NCI-H1048 (cell line): ENCODE measurements around the gene IPPK.

Source experiments
- DNase-seq: peaks from one replicate; lab custom pipeline; 2025; lab: John Stamatoyannopoulos, UW

Gene IPPK

GRCh38 chr9:92614763-92615461, 55.0 kb downstream of the IPPK start:
- no peak for DNase-seq

- no peak for DNase-seq
Observed at GRCh38 chr9:92614123-92614510, 55.8 kb downstream of the IPPK start.

DNA sequence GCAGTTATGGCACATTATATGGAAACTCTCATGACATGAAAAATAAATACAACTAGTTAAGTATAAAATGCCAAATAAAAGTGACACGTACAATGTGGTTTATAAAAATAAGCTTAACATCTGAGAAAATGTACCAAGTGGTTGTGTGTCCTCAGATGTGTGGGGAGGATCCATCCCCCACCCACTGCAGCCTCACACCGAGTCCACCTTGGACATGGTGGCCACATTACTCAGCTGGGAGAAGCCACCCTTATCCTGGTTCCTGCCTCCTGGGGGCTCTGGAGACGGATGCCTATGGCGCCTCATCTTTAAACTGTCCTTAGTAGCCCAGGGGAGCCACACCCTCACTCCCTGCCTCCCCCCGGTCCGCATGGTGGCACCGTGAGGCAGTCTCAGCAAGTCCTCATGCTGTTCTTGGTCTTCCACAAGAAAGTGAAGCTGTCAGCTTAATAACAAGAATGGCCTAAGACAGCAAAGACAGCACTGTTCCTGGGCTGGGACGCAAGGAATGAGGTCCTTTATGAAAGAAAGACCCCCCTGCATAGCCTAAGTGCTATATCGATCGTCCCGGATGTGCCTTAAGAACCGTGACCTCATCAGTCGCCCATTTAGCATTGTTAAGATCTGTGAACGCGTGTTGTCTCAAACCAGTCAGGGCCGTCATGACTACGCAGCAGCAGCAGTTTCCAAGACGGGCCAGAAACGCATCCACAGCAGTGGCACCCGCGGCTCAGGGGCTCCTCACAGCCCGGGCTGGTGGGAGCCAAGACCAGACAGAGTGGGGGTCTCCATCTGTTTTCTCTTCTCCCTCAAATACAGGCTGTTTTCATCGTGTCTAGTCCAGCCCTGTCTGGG, 56.4 kb downstream of the IPPK start:
- DNase-seq = no peak

GRCh38 chr9:92612816-92613215, 57.1 kb downstream of the IPPK start:
- no peak for DNase-seq

DNA sequence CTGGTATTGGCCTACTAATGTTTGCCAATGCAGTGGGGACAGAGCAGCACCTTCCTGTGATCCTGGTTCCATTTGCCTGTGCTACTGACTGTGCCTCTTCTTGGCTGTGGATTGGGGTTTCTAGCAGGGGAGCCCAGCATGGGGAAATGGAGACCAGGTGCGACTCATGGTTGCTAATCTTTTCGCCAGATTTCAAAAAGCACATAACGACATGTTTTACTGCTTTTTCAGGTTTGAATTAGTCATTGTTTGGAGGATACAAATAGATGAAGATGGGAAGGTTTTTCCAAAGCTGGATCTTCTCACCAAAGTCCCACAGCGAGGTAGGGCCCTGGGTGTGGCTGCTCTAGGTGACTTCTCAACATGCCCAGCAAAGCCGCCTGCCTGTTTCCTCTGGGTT, 57.6 kb downstream of the IPPK start:
- no peak for DNase-seq

- no peak for DNase-seq
Observed at GRCh38 chr9:92611621-92612285, 58.2 kb downstream of the IPPK start.

- DNase-seq = no peak
Observed at GRCh38 chr9:92610470-92611420, 59.2 kb downstream of the IPPK start.

- DNase-seq = no peak
Observed at GRCh38 chr9:92608909-92609445, 61.0 kb downstream of the IPPK start.

GRCh38 chr9:92608241-92608908, 61.6 kb downstream of the IPPK start:
- no peak for DNase-seq

DNA sequence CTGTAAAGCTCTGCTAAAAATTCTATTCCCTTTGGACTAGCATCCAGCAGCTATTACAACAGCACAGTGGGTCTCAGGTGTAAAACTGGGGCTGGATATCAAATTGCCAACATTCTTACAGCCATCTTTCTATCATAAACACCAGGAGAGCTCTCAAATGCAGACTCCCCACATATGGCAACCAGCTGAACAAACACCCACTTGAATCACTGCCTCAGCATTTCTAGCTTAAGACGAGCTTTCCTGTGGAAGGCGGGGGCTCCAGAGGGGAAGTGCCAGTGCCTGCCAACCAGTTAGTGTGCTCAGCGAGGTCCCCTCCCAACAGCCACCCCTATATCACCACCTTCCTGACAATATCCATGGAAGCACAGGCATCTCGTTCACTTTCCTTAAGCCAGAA, 62.2 kb downstream of the IPPK start:
- DNase-seq = no peak

DNA sequence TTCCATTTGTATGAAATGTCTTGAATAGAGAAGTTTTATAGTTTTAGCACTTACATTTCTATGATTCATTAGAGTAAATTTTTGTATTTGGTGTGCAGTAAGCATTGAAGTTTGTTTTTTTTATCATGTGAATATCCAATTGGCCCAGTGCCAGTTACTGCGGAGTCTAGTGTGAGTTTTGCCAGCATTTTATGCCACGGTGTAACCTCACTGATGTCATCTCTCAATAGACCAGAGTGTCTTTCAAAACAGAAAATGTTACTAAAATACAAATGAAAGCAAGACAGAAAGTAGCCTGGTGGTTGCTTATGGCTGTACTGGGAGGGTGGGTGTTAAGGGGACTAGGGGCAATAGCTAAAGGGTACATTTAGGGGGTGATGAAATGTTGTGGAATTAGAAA, 62.8 kb downstream of the IPPK start:
- DNase-seq = no peak

GRCh38 chr9:92605224-92605623, 64.7 kb downstream of the IPPK start:
- DNase-seq = no peak

DNA sequence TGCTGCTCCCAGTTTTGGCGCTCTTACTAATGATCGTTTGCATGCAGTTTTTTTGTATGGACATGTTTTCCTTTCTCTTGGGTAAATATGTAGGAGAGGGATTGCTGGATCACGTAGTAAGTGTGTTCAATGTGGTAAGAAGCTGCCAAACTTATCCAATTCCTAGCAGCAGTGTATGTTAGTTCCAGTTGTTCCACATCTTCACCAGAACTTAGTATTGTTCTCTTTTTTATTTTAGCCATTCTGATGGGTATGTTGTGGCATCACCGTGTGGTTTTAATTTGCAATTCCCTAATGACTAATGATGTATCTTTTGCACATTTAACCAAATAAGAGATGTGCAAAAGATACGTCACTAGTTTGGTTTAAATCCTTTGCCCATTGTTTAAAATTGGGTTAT, 65.9 kb downstream of the IPPK start:
- DNase-seq = no peak

GRCh38 chr9:92603100-92603499, 66.8 kb downstream of the IPPK start:
- DNase-seq = no peak

- DNase-seq = no peak
Observed at GRCh38 chr9:92602413-92602812, 67.5 kb downstream of the IPPK start.

DNA sequence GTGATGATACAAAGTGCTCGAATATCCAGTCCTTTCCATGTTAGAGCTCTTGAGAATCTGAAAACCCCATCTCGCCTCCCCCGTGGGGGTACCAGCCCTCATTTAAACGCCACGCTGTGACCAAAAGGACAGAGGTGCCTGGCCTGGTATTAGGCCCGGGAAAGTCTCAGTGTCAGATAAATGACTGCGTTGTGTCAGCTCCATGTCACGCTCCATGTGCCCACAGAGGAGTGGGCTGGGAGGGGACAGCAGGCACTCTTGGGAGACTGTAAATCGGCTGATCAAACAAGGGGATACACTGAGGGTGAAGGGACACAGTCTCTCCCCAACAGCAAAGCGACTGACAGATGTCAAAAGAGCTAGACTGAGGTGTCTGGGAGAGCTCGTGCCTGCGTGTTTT, 68.5 kb downstream of the IPPK start:
- no peak for DNase-seq

DNA sequence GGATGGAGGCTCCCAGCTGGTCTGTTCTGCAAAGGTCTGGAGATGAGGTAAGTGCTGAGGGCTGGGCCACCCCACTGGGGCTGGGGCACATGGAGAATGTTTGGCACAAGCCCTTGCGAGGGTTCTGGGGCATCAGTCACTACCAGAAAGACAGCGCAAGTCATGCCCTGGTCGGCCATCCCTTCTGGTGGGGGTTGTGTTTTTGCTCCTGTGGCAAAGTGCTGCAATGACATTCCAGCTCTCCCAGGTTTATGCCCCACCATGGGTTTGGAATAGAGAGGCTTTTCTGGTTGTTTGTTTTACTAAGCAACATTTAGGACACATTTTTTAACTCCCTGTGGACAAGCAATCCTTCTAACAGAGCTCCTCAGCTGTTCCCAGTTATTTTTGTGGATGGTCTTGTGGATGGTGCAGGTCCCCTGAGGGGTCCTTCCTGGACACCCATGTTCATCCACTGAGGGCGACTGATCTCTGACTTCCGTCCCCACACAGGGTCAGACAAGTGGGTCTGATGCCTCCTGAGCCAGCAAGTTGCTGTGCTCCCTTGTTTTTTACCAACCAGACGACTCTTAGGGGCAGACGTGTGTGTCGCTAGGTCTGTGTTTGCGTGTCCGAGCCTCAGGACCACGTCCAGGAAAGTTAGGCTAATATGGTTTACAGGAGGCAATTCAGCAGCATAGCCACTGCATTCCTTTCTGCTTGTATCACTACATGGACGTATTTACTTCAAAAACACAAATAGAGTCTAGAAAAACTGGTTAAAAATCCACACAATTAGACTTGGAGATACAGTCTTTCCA, 69.3 kb downstream of the IPPK start:
- no peak for DNase-seq

DNA sequence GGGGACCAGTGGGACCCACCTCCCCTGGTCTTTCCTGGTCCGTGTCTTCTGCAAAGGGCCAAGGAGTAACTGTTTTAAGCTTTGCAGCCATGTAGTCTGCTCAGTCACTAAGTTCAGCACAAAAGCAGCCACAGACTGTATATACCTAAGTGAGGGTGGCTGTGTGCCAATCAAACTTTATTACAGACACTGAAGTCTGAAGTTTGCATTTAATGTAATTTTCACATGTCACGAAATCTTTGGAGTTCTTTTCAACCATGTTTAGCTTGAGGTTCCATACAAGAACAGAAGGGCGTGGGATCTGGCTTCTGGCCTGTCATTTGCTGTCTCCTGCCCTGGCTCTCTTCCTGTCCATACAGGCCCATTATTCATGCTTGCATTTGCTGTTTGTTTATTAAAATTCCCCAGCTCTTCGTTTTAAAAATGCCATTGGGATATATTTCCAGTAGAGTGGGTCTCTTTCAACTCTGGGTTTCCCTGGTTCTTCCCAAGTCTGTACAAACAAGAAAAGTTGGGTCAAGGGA, 69.9 kb downstream of the IPPK start:
- no peak for DNase-seq

DNA sequence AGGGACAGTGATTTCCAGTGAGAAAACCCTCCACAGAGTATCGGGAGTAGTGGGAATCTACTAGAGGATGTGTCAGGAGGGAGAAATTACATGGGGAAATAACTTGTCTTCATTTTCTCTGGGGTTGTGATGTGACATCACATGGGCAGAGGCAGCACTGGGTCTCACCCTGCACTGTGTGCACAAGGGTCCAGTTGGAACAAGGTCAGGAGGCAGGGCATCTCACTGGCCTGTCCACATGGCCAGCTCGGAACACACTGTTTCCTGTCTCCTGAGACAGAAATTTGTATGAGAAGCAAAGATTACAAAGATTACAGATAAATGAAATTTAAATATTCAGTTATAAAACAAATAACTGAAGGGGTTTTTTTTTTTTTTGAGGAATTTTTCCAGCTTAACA, 71.5 kb downstream of the IPPK start:
- no peak for DNase-seq

GRCh38 chr9:92595930-92596329, 74.0 kb downstream of the IPPK start:
- DNase-seq = no peak
